ENCODE data around the gene DBN1. TPM values are rescaled to one million over a fixed set of nuclear protein-coding genes. Genes with fewer than 3 reads are reported as not detected.

Gene DBN1
- polyA plus RNA-seq, 2 of the 4 experiments (the other 2 are of a cell fraction) = 47.7 to 107 TPM

DNA sequence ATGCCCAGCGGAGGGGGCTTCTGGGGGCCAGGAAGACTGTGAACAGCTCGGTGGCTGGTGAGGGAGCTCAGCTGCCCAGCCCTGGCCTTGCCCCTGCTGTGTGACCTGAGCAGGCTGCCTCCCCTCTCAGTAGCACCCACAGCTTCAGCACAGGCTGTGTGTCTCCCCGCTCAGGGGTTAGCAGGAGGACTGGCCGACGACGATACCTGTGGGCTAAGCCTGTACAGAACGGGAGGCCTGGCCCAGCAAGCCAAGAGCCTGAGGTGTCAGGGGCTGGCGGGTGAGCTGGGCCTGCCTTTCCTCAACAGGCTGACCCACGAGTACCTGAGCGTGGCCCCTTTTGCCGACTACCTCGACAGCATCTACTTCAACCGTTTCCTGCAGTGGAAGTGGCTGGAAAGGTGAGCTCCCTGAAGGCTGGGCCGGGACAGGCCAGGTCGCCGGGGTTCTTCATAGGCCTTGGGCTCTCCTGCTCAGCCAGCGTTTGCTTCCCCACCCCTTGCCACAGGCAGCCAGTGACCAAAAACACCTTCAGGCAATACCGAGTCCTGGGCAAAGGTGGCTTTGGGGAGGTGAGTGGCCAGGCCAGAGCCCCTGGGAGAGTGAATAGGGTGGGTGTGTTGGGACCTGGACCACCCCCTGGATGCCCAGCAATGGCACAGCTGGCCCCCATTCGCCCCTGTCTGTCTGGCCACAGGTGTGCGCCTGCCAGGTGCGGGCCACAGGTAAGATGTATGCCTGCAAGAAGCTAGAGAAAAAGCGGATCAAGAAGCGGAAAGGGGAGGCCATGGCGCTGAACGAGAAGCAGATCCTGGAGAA lies 40.4 kb downstream of the DBN1 start:
- TF ChIP-seq, protein P1, sequence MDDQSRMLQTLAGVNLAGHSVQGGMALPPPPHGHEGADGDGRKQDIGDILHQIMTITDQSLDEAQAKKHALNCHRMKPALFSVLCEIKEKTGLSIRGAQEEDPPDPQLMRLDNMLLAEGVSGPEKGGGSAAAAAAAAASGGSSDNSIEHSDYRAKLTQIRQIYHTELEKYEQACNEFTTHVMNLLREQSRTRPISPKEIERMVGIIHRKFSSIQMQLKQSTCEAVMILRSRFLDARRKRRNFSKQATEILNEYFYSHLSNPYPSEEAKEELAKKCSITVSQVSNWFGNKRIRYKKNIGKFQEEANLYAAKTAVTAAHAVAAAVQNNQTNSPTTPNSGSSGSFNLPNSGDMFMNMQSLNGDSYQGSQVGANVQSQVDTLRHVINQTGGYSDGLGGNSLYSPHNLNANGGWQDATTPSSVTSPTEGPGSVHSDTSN (IDR thresholded peaks at IDR 0.05) = no peak
- no peak for TF ChIP-seq ZSCAN20 (CRISPR knock-in tag; IDR thresholded peaks at IDR 0.05)
- no peak for TF ChIP-seq RFX5 (IDR thresholded peaks at IDR 0.05)
- TF ChIP-seq FOSL2 (IDR thresholded peaks at IDR 0.05) = no peak
- TF ChIP-seq FOSL2 (CRISPR knock-in tag; IDR thresholded peaks at IDR 0.05) = no peak
- TF ChIP-seq CEBPB (IDR thresholded peaks at IDR 0.05) = no peak
- TF ChIP-seq, protein P2, sequence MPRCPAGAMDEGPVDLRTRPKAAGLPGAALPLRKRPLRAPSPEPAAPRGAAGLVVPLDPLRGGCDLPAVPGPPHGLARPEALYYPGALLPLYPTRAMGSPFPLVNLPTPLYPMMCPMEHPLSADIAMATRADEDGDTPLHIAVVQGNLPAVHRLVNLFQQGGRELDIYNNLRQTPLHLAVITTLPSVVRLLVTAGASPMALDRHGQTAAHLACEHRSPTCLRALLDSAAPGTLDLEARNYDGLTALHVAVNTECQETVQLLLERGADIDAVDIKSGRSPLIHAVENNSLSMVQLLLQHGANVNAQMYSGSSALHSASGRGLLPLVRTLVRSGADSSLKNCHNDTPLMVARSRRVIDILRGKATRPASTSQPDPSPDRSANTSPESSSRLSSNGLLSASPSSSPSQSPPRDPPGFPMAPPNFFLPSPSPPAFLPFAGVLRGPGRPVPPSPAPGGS (IDR thresholded peaks at IDR 0.05) = no peak
- TF ChIP-seq HEYL (CRISPR knock-in tag; IDR thresholded peaks at IDR 0.05) = no peak
- no peak for TF ChIP-seq NFE2L2 (conservative IDR thresholded peaks at IDR 0.05; ENCODE audit: low read length)
- TF ChIP-seq HOXB5 (CRISPR knock-in tag; IDR thresholded peaks at IDR 0.05) = no peak
- no peak overlapping the region for H3K4me2 ChIP-seq
- H3K4me3 ChIP-seq = no peak overlapping the region
- H3K27ac ChIP-seq = no peak overlapping the region; a peak in 1 of 6 replicates
- FAIRE-seq = no peak
- DNase-seq (ENCODE audit: low read depth in 1 of 2, low spot score in 1 of 2) = no peak
- WGBS (ENCODE audit: missing lambda C conversion rate) = 84% methylated on average over 17 of the region's 25 CpGs
- ChIA-PET POLR2A (interaction anchor here (1.5 kb wide), 1 partner anchor 8 kb away, joined by 4 read pairs; no protein-coding TSS in a partner anchor), CTCF (interaction anchor here (1.0 to 36.0 kb wide), 6 partner anchors 9 to 67 kb away, joined by 3 to 871 read pairs (median 10); partner anchors contain the start of gene PRR7)
- no peaks in the 10 kb centered on the region for H3K9me3 ChIP-seq
- peaks cover 2% of the 10 kb centered on the region; the same call in 1 of the 3 replicates for H3K4me1 ChIP-seq
- no peak for ATAC-seq

DNA sequence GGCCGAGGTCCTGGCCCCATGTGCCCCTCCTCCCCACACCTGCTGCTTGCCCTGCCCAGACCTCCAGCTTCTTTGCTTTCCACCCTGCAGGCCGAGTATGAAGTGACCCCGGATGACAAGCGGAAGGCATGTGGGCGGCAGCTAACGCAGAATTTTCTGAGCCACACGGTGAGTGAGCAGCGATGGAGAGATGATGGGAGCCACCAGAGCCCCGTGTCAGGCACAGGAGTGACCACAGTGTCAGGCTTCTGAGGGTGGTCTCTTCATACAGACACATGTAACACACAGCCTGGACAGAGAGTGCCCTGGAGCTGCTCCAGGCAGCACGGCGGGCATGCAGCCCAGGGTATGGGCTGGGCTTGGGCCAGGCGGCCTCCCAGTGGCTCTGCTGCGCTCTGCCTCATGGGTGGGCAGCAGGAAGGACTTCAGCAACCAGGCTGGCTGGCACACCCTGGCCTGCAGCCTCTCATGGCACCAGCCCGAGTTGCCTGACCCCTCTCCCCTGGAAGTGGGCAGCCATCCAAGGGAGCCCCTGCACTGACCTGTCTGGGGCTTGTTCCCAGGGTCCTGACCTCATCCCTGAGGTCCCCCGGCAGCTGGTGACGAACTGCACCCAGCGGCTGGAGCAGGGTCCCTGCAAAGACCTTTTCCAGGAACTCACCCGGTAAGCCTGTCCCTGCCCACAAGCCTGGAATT lies 41.1 kb downstream of the DBN1 start:
- DNase-seq (ENCODE audit: low read depth in 1 of 2, low spot score in 1 of 2) = no peak
- ChIA-PET CTCF (interaction anchor here (1.1 to 36.0 kb wide), 6 partner anchors 8 to 114 kb away, joined by 3 to 871 read pairs (median 10); partner anchors contain the start of gene PRR7), POLR2A (interaction anchor here (1.1 to 1.5 kb wide), 2 partner anchors 9 to 30 kb away, joined by 3 to 4 read pairs; no protein-coding TSS in a partner anchor)
- Histone ChIP-seq H3K4me1 (peaks cover 10% of the 10 kb centered on the region), H3K4me2 (no peak overlapping the region), H3K4me3 (no peak overlapping the region), H3K27ac (no peak overlapping the region; a peak in 1 of 6 replicates), H3K9me3 (no peaks in the 10 kb centered on the region)
- ATAC-seq = peak in 1 of 2 experiments; percentile 1; a peak in 1 of 6 replicates
- no peak for FAIRE-seq
- 89% methylated on average over 9 of the region's 18 CpGs for WGBS (ENCODE audit: missing lambda C conversion rate)
- no peak for TF ChIP-seq RAD21 (conservative IDR thresholded peaks at IDR 0.05 in 1 of 2, IDR thresholded peaks at IDR 0.05 in 1 of 2)
- TF ChIP-seq SMC3 (IDR thresholded peaks at IDR 0.05) = no peak
- no peak for TF ChIP-seq JUNB (IDR thresholded peaks at IDR 0.05)
- TF ChIP-seq NPAS2 (CRISPR knock-in tag; IDR thresholded peaks at IDR 0.05; ENCODE audit: borderline replicate concordance) = no peak

DNA sequence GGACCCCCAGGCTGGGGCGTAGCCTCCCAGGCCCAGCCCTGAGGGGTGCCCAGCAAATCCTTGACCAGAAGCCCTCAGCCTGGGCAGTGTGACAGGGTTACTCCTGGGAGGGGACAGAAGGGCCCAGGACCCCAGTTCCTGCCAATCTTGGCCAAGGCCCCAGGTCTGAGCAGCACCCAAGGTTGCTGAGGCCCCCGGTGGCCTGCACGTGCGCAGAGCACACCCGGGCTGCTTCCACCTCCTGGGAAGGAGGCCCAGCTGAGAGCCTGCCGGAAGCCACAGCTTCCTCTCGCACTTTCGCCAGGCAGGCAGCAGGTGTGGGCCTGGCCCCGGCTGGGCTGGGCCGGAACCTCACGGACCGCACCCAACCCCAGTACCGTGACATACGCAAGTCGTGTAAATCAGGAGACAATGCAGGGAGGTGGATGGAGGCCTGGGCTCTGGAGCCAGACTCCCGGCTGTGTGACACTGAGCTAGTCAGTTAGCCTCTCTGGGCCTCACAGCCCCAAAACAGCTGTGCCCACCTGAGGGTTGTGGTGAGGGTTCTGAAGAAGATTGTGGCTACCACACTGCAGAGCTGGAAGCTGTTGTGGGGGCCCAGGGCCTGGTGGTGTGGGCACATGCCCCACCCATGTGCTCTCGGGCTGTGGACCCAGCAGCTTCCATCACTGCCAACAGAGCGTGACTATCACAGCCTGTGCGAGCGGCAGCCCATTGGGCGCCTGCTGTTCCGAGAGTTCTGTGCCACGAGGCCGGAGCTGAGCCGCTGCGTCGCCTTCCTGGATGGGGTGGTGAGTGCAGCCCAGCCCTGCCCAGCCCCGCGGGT lies 41.9 kb downstream of the DBN1 start:
- DNase-seq (ENCODE audit: low read depth in 1 of 2, low spot score in 1 of 2) (no peak), FAIRE-seq (no peak), ATAC-seq (peak in 1 of 2 experiments; percentile 2; a peak in 2 of 6 replicates)
- no peak for TF ChIP-seq SMC3 (IDR thresholded peaks at IDR 0.05)
- no peak for TF ChIP-seq POLR2AphosphoS2 (conservative IDR thresholded peaks at IDR 0.05; ENCODE audit: low read length)
- TF ChIP-seq ZFP36 (IDR thresholded peaks at IDR 0.05; ENCODE audit: borderline replicate concordance, partially characterized antibody) = peak; percentile 51
- TF ChIP-seq JUN (IDR thresholded peaks at IDR 0.05) = peak in 1 of 2 experiments; percentile 16; a peak in 1 of 5 replicates
- 0 out of 2 replicates have a peak, but pooled peaks have one; percentile 44 for TF ChIP-seq TP53 (CRISPR knock-in tag; IDR thresholded peaks at IDR 0.05)
- TF ChIP-seq FOSB (CRISPR knock-in tag; IDR thresholded peaks at IDR 0.05) = no peak
- TF ChIP-seq HOXB5 (CRISPR knock-in tag; IDR thresholded peaks at IDR 0.05) = no peak
- no peak for TF ChIP-seq EHF (CRISPR knock-in tag; IDR thresholded peaks at IDR 0.05)
- H3K27ac ChIP-seq = no peak overlapping the region
- no peak overlapping the region for H3K4me2 ChIP-seq
- ChIA-PET CTCF (interaction anchor here (1.6 to 36.0 kb wide), 4 partner anchors 17 to 113 kb away, joined by 5 to 871 read pairs (median 82); partner anchors contain the start of gene PRR7), POLR2A (interaction anchor here (1.1 to 1.5 kb wide), 2 partner anchors 10 to 29 kb away, joined by 3 to 4 read pairs; no protein-coding TSS in a partner anchor)
- no peak overlapping the region for H3K4me3 ChIP-seq
- H3K9me3 ChIP-seq = no peaks in the 10 kb centered on the region
- 91% methylated on average over 16 of the region's 29 CpGs for WGBS (ENCODE audit: missing lambda C conversion rate)
- H3K4me1 ChIP-seq = peaks cover 12% of the 10 kb centered on the region

Measured in A549 (cell line).